ENCODE measurements around the gene PSME2.
A peak's percentile ranks its signal among the peaks of the same experiment; 100 is the strongest.

Gene PSME2

GRCh38 chr14:24151404-24152080 is 5.1 kb upstream of the PSME2 start:
- DNase-seq (ENCODE audit: low spot score in 2 of 2) (no peak), ATAC-seq (ENCODE audit: low read depth) (no peak)
- Mint-ChIP-seq H3K27ac (no peak overlapping the region), H3K4me1 (peaks cover 22% of the 10 kb centered on the region), H3K9me3 (no peaks in the 10 kb centered on the region), H3K36me3 (peaks cover 17% of the 10 kb centered on the region), H3K27me3 (no peaks in the 10 kb centered on the region), H3K4me3 (no peak overlapping the region)

- DNase-seq (ENCODE audit: low spot score in 2 of 2), result no peak
- ATAC-seq (ENCODE audit: low read depth), result no peak
- peaks cover 16% of the 10 kb centered on the region for H3K36me3 Mint-ChIP-seq
- peaks cover 25% of the 10 kb centered on the region for H3K4me1 Mint-ChIP-seq
- H3K4me3 Mint-ChIP-seq, result no peak overlapping the region
- H3K27ac Mint-ChIP-seq, result no peak overlapping the region
- H3K27me3 Mint-ChIP-seq, result no peaks in the 10 kb centered on the region
- no peaks in the 10 kb centered on the region for H3K9me3 Mint-ChIP-seq
Observed at GRCh38 chr14:24150993-24151392, 4.6 kb upstream of the PSME2 start.

- DNase-seq (ENCODE audit: low spot score in 2 of 2), result no peak
- Mint-ChIP-seq H3K4me3 (no peak overlapping the region), H3K27me3 (no peaks in the 10 kb centered on the region), H3K27ac (no peak overlapping the region), H3K36me3 (peaks cover 12% of the 10 kb centered on the region), H3K9me3 (no peaks in the 10 kb centered on the region), H3K4me1 (peaks cover 30% of the 10 kb centered on the region)
- no peak for ATAC-seq (ENCODE audit: low read depth)
Observed at GRCh38 chr14:24150567-24150966, 4.2 kb upstream of the PSME2 start.

- no peak overlapping the region for H3K27ac Mint-ChIP-seq
Observed at GRCh38 chr14:24150061-24150460, 3.7 kb upstream of the PSME2 start.

DNA sequence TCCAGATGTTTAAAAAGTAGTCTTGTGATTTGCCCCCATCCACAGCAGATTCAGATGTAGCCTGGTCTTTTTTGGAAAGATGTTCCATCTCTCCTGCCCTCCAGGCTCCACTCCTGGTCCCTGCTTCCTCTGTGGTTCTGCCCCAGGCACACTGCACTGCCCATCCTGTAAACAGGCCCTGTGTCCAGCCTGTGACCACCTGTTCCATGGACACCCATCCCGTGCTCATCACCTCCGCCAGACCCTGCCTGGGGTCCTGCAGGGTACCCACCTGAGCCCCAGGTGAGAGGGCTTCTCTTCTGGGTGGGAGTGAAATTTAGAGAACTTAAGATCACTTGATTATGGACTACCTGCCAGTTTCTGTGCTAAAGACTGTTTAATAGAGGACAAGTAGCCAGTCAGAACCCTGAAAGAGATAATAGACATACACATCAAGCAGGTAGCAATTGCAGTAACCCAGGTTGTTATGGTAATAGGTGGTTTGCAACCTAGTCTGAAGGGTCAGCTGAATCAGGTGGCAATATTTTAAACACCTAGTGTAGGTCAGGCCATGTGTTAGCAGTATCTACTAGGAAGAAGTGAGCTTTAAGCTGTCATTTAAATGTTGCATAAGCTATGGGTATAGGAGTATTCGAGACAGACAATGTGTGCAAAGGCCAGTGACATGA is 3.0 kb upstream of the PSME2 start:
- no peak overlapping the region for H3K27ac Mint-ChIP-seq
- no peak for DNase-seq (ENCODE audit: low spot score in 2 of 2)
- H3K4me1 Mint-ChIP-seq, result peaks cover 37% of the 10 kb centered on the region
- no peaks in the 10 kb centered on the region for H3K9me3 Mint-ChIP-seq
- peak overlapping the region; percentile 14 for H3K4me3 Mint-ChIP-seq
- no peak for ATAC-seq (ENCODE audit: low read depth)
- no peaks in the 10 kb centered on the region for H3K27me3 Mint-ChIP-seq
- peaks cover 14% of the 10 kb centered on the region for H3K36me3 Mint-ChIP-seq

More at GRCh38 chr14:24150061-24150460, 3.7 kb upstream of the PSME2 start:
- peaks cover 35% of the 10 kb centered on the region for H3K4me1 Mint-ChIP-seq
- peaks cover 13% of the 10 kb centered on the region for H3K36me3 Mint-ChIP-seq
- no peak overlapping the region for H3K4me3 Mint-ChIP-seq
- no peak for ATAC-seq (ENCODE audit: low read depth)
- H3K9me3 Mint-ChIP-seq, result no peaks in the 10 kb centered on the region
- H3K27me3 Mint-ChIP-seq, result no peaks in the 10 kb centered on the region
- no peak for DNase-seq (ENCODE audit: low spot score in 2 of 2)

GRCh38 chr14:24147761-24148428 is 1.5 kb upstream of the PSME2 start:
- H3K36me3 Mint-ChIP-seq, result peaks cover 22% of the 10 kb centered on the region
- H3K9me3 Mint-ChIP-seq, result no peaks in the 10 kb centered on the region
- ATAC-seq (ENCODE audit: low read depth), result no peak
- H3K27me3 Mint-ChIP-seq, result no peaks in the 10 kb centered on the region
- no peak for DNase-seq (ENCODE audit: low spot score in 2 of 2)
- peak overlapping the region; percentile 89 for H3K27ac Mint-ChIP-seq
- H3K4me3 Mint-ChIP-seq, result peak overlapping the region; percentile 99
- peaks cover 43% of the 10 kb centered on the region for H3K4me1 Mint-ChIP-seq

DNA sequence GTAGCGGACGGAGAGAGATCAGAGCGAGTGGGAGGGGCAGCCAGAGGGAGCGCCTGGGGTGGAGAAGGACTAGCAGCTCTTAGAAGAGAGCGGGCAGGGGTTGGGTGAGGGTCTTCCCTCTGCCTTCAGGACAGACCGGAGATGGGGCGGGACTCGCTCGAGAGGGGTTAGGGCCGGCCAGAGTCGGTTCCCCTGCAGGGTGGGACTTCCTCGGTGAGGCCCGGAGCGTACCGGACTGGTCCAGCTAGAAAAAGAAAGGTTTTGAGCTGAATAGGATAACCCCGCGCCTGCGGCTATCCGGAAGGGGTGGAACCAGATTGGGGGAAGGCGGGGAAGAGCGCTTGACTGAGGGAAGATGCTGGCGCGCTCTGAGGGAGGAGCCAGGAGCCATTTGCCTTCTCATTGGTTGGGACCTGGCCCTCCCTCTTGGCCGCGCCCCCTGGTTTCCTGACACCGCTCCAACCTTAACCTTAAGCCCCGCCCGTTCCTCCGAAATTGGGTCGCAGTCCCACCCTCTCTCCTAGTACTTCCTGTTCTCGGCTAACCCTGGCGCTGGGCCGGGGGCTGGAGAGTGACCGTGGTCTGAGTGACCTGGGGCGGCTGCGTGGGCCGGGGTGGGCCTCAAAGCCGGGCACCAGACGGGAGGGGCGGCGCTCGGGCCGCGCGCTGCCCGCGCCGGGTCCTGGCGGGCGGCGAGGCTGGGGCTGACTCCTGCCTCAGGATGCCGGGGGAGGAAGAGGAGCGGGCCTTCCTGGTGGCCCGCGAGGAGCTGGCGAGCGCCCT is 759 bp upstream of the PSME2 start, which contains the start of gene RNF31:
Gene RNF31, plus strand, starts transcription at position 521 of the 783 bp plus-strand sequence. Its CDS starts 201 bp downstream, at position 722.
- Mint-ChIP-seq H3K36me3 (peaks cover 25% of the 10 kb centered on the region), H3K9me3 (no peaks in the 10 kb centered on the region), H3K4me1 (peaks cover 47% of the 10 kb centered on the region), H3K27ac (peak within 1 kb of the TSS; percentile 89), H3K27me3 (no peaks in the 10 kb centered on the region), H3K4me3 (peak within 1 kb of the TSS; percentile 99)
- DNase-seq (ENCODE audit: low spot score in 2 of 2), result peak; percentile 90 to 95
- peak; percentile 83 for ATAC-seq (ENCODE audit: low read depth)

DNA sequence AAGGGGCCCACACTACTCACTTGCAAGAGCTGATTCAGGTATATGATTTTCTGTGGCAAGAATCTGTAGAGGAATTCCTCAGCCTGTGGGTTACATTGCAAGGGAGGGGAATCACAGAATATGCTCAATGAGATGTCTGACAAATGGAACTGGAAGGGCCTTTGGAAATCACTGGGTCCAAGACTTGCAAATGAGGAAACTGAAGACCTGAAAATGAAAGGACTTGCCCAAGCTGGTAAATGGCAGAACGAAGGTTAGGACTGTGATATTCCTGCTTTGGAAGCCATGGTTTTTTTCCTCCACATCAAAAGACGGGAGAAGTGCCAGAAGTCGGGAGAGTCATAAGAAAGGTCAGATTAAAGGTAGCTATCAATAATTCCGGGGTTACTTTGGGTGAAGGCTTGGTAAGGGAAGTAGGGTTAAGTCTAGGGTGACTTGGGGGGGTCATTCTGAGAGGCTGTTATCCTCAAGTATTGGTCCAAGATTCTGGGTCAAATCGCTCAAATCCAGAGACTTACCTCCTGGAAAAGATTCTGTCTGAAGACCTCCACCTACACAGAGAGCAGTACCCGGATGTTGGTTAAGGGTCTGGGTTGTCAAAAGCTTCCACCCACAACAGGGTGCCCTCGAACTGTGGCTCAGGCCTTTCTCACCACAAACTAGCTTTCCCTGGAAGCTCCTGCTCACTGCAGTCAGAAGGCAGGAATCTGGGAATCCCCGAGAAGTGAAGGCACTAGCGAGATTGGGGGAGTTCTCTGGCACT is 539 bp downstream of the PSME2 start:
- ATAC-seq (ENCODE audit: low read depth), result no peak
- Mint-ChIP-seq H3K4me3 (peak overlapping the region; percentile 99), H3K27ac (peak overlapping the region; percentile 89), H3K36me3 (peaks cover 19% of the 10 kb centered on the region), H3K9me3 (no peaks in the 10 kb centered on the region), H3K27me3 (no peaks in the 10 kb centered on the region), H3K4me1 (peaks cover 51% of the 10 kb centered on the region)
- no peak for DNase-seq (ENCODE audit: low spot score in 2 of 2)

GRCh38 chr14:24145219-24145618 is 1.2 kb downstream of the PSME2 start:
- DNase-seq (ENCODE audit: low spot score in 2 of 2), result no peak
- Mint-ChIP-seq H3K27me3 (no peaks in the 10 kb centered on the region), H3K4me1 (peaks cover 52% of the 10 kb centered on the region), H3K9me3 (no peaks in the 10 kb centered on the region), H3K4me3 (peak overlapping the region; percentile 99), H3K36me3 (peaks cover 14% of the 10 kb centered on the region), H3K27ac (peak overlapping the region; percentile 89)
- no peak for ATAC-seq (ENCODE audit: low read depth)

DNA sequence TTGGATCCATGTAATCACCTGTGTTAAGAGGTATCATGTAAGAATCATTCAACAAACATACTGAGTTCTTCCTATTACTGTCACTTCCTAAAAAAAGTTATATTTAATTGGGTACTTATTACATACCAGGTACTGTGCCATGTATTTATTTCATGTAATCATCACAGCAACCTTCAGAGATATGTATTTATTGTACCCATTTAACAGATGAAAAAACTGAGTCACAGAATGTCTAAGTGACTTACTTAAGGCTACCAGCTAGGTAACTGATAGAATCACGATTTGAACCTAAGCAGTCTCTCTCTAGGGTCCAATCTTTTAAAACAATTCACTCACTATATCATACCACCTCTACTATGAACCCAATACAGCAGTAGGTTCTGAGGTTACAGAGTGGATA is 2.0 kb downstream of the PSME2 start:
- Mint-ChIP-seq H3K27ac (peak overlapping the region; percentile 17), H3K36me3 (peaks cover 16% of the 10 kb centered on the region)
- no peak for ATAC-seq (ENCODE audit: low read depth)

DNA sequence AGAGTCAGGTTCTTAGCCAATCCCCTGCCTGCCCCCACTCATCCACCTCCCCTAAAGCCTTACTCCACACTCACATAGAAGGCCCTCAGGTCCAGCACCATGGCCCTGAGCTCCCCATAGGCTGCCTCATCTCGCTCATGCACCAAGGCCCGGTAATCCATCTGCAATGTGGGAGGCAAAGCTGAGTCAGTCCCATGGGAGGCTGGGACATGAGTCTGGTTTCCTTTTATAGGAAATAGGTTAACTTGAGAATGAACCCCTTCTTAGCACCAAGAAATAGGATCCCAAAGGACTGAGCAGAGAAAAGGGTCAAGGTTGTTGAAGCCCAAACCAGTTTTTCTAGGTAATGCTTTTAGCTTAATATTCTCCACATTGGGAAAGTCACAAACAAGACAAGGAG is 2.9 kb downstream of the PSME2 start:
- peaks cover 24% of the 10 kb centered on the region for H3K36me3 Mint-ChIP-seq
- peaks cover 52% of the 10 kb centered on the region for H3K4me1 Mint-ChIP-seq
- no peaks in the 10 kb centered on the region for H3K9me3 Mint-ChIP-seq
- ATAC-seq (ENCODE audit: low read depth) (no peak), DNase-seq (ENCODE audit: low spot score in 2 of 2) (no peak)
- H3K4me3 Mint-ChIP-seq, result no peak overlapping the region
- no peaks in the 10 kb centered on the region for H3K27me3 Mint-ChIP-seq
- H3K27ac Mint-ChIP-seq, result no peak overlapping the region

More for the DNA sequence above, 2.0 kb downstream of the PSME2 start:
- H3K27me3 Mint-ChIP-seq, result no peaks in the 10 kb centered on the region
- H3K9me3 Mint-ChIP-seq, result no peaks in the 10 kb centered on the region
- H3K4me3 Mint-ChIP-seq, result peak overlapping the region; percentile 5
- DNase-seq (ENCODE audit: low spot score in 2 of 2), result no peak
- H3K4me1 Mint-ChIP-seq, result peaks cover 51% of the 10 kb centered on the region

- no peaks in the 10 kb centered on the region for H3K27me3 Mint-ChIP-seq
- H3K27ac Mint-ChIP-seq, result peak within 1 kb of the TSS; percentile 85
- H3K36me3 Mint-ChIP-seq, result peaks cover 31% of the 10 kb centered on the region
- ATAC-seq (ENCODE audit: low read depth) (peak; percentile 87), DNase-seq (ENCODE audit: low spot score in 2 of 2) (peak; percentile 89 to 97)
- H3K9me3 Mint-ChIP-seq, result no peaks in the 10 kb centered on the region
- H3K4me3 Mint-ChIP-seq, result peak within 1 kb of the TSS; percentile 87
- peaks cover 53% of the 10 kb centered on the region for H3K4me1 Mint-ChIP-seq
Observed at GRCh38 chr14:24141097-24141880, 5.1 kb downstream of the PSME2 start, which contains the start of gene EMC9. Gene EMC9 (minus strand): TSS chr14:24141591. CDS start chr14:24141304, 287 bp downstream.
